Stimulated activated CD8-positive, alpha-beta memory T cell treated with anti-CD3 and anti-CD28 coated beads, Interleukin-15, amount 100 ng/mL, for 48 hours (primary cell): ENCODE measurements around the gene SLC9A1.

Experiments used
- DNase-seq, 2 donors: peaks; one replicate each; pipeline ENCODE4 v3.0.0-alpha.2; 2020; ENCODE audit warnings: low read depth in 2 of 2

Gene SLC9A1

GRCh38 chr1:27102707-27103468 lies 52.0 kb downstream of the SLC9A1 start:
- DNase-seq: peak; percentile 50 to 61

DNA sequence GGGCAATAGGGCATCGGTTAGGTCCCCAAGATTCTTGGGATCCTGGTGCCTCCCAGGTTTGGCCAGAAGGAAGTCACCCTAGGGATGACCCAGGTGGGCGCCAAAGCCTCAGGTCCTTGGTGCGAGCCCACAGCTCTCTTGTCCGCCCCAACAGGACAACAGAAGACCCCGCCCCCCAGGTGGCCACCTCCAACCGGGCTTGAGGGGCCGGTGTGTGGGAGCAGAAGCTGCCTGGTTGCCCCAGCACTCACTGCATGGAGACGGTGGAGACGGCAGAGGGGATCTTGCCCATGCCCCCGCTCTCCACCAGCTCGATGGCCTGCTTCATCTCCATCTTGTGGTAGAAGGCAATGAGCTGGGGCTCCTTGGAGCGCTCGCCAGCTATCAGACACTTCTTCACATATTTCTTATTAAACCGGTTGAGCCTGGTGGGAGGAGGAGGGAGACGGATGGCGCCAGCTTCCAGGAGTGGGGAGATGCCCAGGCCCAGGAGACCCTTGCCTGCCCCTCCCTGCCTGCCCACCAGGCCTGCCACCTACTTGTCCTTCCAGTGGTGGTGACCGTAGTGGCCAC lies 52.7 kb downstream of the SLC9A1 start:
- no peak for DNase-seq

DNA sequence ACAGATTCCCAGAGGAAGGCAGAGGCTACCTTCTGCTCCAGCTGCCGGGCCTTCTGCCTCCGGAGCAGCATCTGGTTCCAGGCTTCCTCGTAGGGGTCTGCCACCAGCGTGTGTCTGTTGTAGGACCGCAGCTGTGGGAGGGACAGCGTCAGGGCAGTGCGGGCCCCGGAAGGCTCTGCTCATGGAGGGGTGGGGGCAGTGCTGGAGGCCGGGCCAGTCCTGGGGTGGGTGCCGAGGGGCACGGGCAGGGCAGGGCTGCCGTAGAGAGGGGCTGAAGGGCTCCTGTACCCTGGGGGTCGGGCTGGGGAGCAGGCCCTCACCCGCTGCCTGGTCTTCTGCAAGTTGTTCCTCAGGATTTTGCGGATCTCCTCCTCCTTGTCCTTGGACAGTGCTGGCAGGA lies 53.2 kb downstream of the SLC9A1 start:
- DNase-seq: no peak

GRCh38 chr1:27101054-27101491 lies 53.9 kb downstream of the SLC9A1 start:
- no peak for DNase-seq

- no peak for DNase-seq
These were observed 54.4 kb downstream of the SLC9A1 start for GRCh38 chr1:27100335-27101053.

DNA sequence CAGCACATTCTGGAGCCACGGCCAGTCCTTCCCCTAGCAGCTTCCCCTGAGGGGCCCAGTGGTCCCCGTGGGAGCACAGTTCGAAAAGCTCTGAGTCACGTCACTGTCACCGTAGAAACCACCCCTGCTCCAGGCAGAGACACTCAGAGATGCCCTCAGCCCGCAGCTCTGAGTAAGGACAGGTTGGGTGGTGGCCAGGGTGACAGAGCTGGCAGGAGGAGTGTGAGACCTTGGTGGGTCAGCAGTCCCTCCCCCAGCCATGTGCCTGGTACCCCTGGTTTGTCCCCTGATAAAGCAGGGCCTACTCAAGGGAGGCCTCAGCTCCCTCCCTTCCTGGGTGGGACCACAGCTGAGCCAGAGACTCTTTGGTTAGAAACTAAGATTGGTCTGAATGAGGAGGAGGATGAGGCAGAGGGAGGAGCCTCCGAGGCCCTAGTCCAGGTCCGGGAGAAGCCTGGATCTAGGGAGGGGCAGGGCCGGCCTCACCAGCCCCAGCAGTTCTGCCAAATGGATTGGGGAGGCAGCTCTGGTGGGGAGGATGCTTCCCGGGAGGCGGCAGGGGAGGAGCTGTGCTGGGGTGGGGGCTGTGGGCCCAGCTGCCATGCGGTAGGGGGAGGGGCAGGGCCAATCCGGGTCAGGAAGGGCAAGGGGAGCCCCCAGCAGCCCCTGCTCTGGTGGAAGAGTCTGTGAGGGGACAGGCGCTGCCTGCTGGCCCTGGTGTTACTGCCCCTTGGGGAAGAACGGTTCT lies 55.2 kb downstream of the SLC9A1 start:
- peak; percentile 51 to 65 for DNase-seq

GRCh38 chr1:27099135-27099586 lies 55.8 kb downstream of the SLC9A1 start:
- no peak for DNase-seq

- DNase-seq: no peak
These were observed 56.3 kb downstream of the SLC9A1 start for GRCh38 chr1:27098431-27099134.

- DNase-seq: peak; percentile 55 to 57
These were observed 57.4 kb downstream of the SLC9A1 start for GRCh38 chr1:27097484-27097917.

GRCh38 chr1:27095576-27095975 lies 59.3 kb downstream of the SLC9A1 start:
- no peak for DNase-seq

DNA sequence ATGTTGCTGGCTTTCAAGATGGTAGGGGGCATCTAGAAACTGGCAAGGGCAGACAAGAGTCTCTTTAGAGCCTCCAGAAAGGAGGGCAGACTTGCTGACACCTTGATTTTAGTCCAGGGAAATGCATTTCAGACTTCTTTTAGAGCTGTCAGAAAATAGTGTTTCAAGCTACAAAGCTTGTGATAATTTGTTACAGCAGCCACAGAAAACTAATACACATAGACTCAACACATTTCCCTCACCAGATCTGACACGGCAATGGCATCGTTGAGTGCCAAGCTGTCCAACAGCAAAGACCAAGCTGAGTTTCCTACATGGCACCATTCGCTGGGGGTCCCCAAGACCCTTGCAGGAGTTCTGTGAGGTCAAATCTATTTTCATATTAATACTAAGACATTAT lies 62.0 kb downstream of the SLC9A1 start:
- no peak for DNase-seq

DNA sequence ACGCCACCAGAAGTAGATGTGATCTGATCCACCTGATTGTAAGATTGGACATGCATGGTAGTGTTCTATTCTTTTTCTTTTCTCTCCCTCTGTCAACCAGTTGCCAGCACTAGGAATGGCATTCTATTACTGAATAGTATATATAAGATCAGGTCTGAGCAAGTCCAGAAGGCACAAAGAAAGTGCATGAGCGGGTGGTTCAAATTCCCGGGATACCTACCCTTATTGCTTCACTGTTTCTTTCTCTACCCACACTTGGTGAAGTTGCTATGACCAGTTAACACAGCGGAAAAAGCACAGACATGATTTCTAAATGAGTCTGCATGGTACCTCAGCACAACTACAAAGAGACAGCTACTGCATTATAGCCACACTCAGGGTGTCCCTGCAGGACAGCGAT lies 64.0 kb downstream of the SLC9A1 start:
- DNase-seq: no peak

- DNase-seq: no peak
These were observed 67.3 kb downstream of the SLC9A1 start for GRCh38 chr1:27087371-27088220.

GRCh38 chr1:27086628-27087027 lies 68.3 kb downstream of the SLC9A1 start:
- no peak for DNase-seq

GRCh38 chr1:27086026-27086425 lies 68.9 kb downstream of the SLC9A1 start:
- DNase-seq: no peak

DNA sequence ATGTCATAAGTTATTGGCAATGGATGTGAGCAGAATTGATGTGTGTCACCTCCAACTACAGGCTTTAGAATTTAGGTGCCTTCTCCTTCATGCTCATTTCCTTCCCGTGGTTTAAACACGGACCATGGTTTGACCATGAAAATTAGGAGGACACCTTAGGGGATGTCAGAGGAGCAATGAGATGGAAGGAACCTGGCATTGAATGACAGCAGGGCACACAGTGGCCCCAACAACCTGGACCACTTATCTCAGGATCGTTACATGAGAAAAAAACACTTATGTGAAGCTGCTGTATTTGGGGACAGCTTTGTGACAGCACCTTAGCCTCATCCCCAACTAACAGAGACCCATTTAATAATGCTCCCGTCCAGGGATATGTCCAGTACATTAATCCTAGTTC lies 70.8 kb downstream of the SLC9A1 start:
- DNase-seq: no peak

DNA sequence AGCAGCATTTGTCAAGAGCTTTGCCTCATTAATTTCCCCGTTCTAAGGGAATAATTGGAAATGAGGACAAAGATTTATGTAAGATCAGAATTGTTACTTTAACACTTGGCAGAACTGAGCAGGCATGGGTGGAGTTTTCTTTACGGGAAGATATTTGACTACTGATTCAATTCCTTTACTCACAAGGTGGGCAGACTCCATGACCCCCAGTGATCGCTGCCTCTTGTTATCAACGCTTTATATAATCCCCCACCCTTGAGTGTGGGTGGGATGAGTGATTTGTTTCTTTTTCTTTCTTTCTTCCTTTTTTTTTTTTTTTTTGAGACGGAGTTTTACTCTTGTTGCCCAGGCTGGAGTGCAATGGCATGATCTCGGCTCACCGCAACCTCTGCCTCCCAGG lies 77.0 kb downstream of the SLC9A1 start:
- no peak for DNase-seq

DNA sequence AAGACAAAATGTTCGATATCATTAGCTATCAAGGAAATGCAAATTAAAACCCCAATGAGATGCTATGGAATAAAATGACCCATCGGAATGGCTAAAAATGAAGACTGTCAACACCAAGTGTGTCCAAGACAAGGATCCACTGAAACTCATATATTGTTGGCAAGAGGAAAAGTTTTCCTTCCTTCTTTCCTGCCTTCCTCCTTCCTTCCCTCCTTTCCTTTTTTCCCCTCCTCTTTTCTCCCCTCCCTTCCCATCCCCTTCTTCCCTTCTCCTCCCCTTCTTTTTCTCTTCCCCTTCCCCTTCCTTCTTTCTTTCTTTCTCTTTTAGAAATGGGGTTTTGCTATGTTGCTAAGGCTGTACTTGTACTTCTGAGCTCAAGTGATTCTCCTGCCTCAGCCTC lies 78.1 kb downstream of the SLC9A1 start:
- DNase-seq: no peak

DNA sequence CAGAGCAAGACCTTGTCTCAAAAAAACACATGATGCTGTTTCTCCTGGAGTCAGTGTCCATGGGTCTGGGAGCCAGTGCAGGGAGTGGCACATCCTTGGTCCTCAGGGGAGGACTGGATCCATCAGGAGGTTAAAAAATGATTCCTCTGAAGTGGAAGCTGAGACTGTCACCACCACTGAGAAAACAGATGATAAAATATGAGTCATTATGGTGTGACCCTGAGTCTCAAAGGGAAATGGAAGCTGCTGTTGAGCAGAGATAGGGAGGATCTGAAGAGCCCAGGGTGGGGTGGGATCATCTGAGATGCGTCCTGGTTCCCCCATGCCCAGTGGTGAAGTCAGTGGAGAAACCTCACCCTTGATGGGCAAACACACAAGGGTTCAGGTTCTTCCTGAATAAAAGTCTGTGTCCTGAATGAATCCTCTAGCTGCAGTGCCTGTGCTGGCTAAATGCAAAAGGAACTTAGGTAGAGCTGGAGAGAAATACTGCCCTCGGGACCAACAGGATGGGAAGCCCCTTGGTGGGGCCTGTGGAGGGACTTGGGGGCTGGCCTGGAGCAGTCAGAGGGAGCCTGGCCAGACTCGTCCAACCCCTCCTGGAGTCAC lies 80.6 kb downstream of the SLC9A1 start:
- no peak for DNase-seq

- DNase-seq: no peak
These were observed 83.9 kb downstream of the SLC9A1 start for GRCh38 chr1:27071049-27071416.
